GM23338 (cell line): ENCODE results near the gene STK38. TPM values are rescaled to one million over a fixed set of nuclear protein-coding genes. Genes with fewer than 3 reads are reported as not detected.

Experiments used
- ATAC-seq: fragments of 200-7000 bp; cut with Tn5 transposase; 3 replicates; pipeline ENCODE4 v1.9.1; 2020
- DNase-seq: peaks from one replicate; pipeline ENCODE4 v3.0.0-alpha.2; 2015; ENCODE audit warnings: low spot score
- H2AFZ ChIP-seq: fragments of 200-600 bp; sonication (generic); 2 replicates; pipeline ENCODE4 v1.8.0; 2016; ENCODE audit warnings: antibody characterized with exemption, mild to moderate bottlenecking, moderate library complexity
- H3F3A ChIP-seq: fragments of 200-600 bp; sonication (generic); replicated peaks from 2 replicates; pipeline ENCODE4 v1.8.0; 2017; ENCODE audit warnings: antibody characterized with exemption, mixed run types, low read depth
- H3K27ac ChIP-seq: fragments of 200-600 bp; sonication (generic); 2 replicates; pipeline ENCODE4 v1.6.1; 2016; ENCODE audit warnings: low read depth
- H3K27me3 ChIP-seq: fragments of 200-600 bp; sonication (generic); 2 replicates; pipeline ENCODE4 v1.8.0; 2016; ENCODE audit warnings: mild to moderate bottlenecking, mixed run types, moderate library complexity; ENCODE audit not compliant: insufficient read depth
- H3K36me3 ChIP-seq: fragments of 200-600 bp; sonication (generic); 2 replicates; pipeline ENCODE4 v1.8.0; 2016; ENCODE audit warnings: mild to moderate bottlenecking; ENCODE audit not compliant: insufficient read depth
- H3K4me1 ChIP-seq: fragments of 200-600 bp; sonication (generic); 2 replicates; pipeline ENCODE4 v1.8.0; 2016; ENCODE audit warnings: mild to moderate bottlenecking, moderate library complexity; ENCODE audit not compliant: insufficient read depth
- H3K4me2 ChIP-seq: fragments of 200-600 bp; sonication (generic); 2 replicates; pipeline ENCODE4 v1.7.1; 2017; ENCODE audit warnings: mixed run types
- H3K4me3 ChIP-seq: fragments of 200-600 bp; sonication (generic); 2 replicates; pipeline ENCODE4 v1.6.1; 2016; ENCODE audit warnings: mixed run types
- H3K79me2 ChIP-seq: fragments of 200-600 bp; sonication (generic); replicated peaks from 2 replicates; pipeline ENCODE4 v1.8.0; 2017; ENCODE audit warnings: mild to moderate bottlenecking; ENCODE audit not compliant: insufficient read depth
- H3K9me2 ChIP-seq: fragments of 200-600 bp; sonication (generic); 2 replicates; pipeline ENCODE4 v1.8.0; 2017; ENCODE audit not compliant: insufficient read depth
- H4K20me1 ChIP-seq: fragments of 200-600 bp; sonication (generic); replicated peaks from 2 replicates; pipeline ENCODE4 v1.8.0; 2017; ENCODE audit warnings: mild to moderate bottlenecking; ENCODE audit not compliant: insufficient read depth
- H3K27ac Mint-ChIP-seq: 2 replicates; pipeline ENCODE4 v1.8.0; 2020; ENCODE audit warnings: inconsistent platforms, mild to moderate bottlenecking, moderate library complexity, mixed read lengths
- H3K27me3 Mint-ChIP-seq: 3 replicates; pipeline ENCODE4 v1.8.0; 2022; ENCODE audit warnings: low read depth, mild to moderate bottlenecking, moderate library complexity, mixed read lengths, inconsistent platforms; ENCODE audit not compliant: insufficient read depth, poor library complexity
- H3K36me3 Mint-ChIP-seq: 3 replicates; pipeline ENCODE4 v1.8.0; 2021; ENCODE audit warnings: low read depth, mild to moderate bottlenecking, inconsistent platforms, moderate library complexity, mixed read lengths
- H3K4me1 Mint-ChIP-seq: 3 replicates; pipeline ENCODE4 v1.8.0; 2020; ENCODE audit warnings: mild to moderate bottlenecking, inconsistent platforms, mixed read lengths
- H3K4me3 Mint-ChIP-seq: 3 replicates; pipeline ENCODE4 v1.8.0; 2021; ENCODE audit warnings: moderate library complexity, mild to moderate bottlenecking, inconsistent platforms, mixed read lengths
- H3K9me3 Mint-ChIP-seq: 3 replicates; pipeline ENCODE4 v1.8.0; 2020; ENCODE audit warnings: moderate library complexity, mild to moderate bottlenecking, inconsistent platforms, mixed read lengths
- CREB1 ChIP-seq: fragments of 250-450 bp; sonication (Bioruptor Pico); IDR thresholded peaks from 2 replicates; pipeline ENCODE4 v1.5.0; 2020; ENCODE audit warnings: low read depth, mild to moderate bottlenecking, moderate library complexity
- ETS1 ChIP-seq: IDR thresholded peaks from 2 replicates; pipeline ENCODE4 v1.6.1; 2016; ENCODE audit warnings: antibody characterized with exemption
- EZH2 ChIP-seq: fragments of 200-600 bp; sonication (generic); IDR thresholded peaks from one replicate; pipeline ENCODE4 v1.8.0; 2017; ENCODE audit warnings: antibody characterized with exemption, mild to moderate bottlenecking, low read depth; ENCODE audit not compliant: unreplicated experiment
- EZH2phosphoT487 ChIP-seq: fragments of 200-600 bp; sonication (generic); IDR thresholded peaks from one replicate; pipeline ENCODE4 v1.8.1; 2018; ENCODE audit warnings: antibody characterized with exemption; ENCODE audit not compliant: unreplicated experiment
- JUNB ChIP-seq: IDR thresholded peaks from one replicate; pipeline ENCODE4 v1.6.1; 2016; ENCODE audit warnings: antibody characterized with exemption; ENCODE audit not compliant: unreplicated experiment
- NANOG ChIP-seq: IDR thresholded peaks from 2 replicates; pipeline ENCODE4 v1.6.1; 2016; ENCODE audit warnings: antibody characterized with exemption, borderline replicate concordance
- POLR2AphosphoS5 ChIP-seq: IDR thresholded peaks from 2 replicates; pipeline ENCODE4 v1.6.1; 2016; ENCODE audit warnings: antibody characterized with exemption, low read depth
- STAT1 ChIP-seq: IDR thresholded peaks from one replicate; pipeline ENCODE4 v1.6.1; 2016; ENCODE audit warnings: antibody characterized with exemption; ENCODE audit not compliant: unreplicated experiment
- ZNF114 ChIP-seq: fragments of 250-450 bp; sonication (Bioruptor Pico); IDR thresholded peaks from 2 replicates; pipeline ENCODE4 v1.5.0; 2020; ENCODE audit warnings: mild to moderate bottlenecking, moderate library complexity
- ZNF331 ChIP-seq: fragments of 250-450 bp; sonication (Bioruptor Pico); IDR thresholded peaks from 2 replicates; pipeline ENCODE4 v1.5.0; 2020; ENCODE audit warnings: low read depth, mild to moderate bottlenecking, moderate library complexity
- ZNF462 ChIP-seq: fragments of 250-450 bp; sonication (Bioruptor Pico); IDR thresholded peaks from 2 replicates; pipeline ENCODE4 v1.5.0; 2020; ENCODE audit warnings: mild to moderate bottlenecking, moderate library complexity
- polyA plus RNA-seq: library from polyadenylated mRNA; unstranded; fragments of >200 nt; fragmentation: Nextera tagmentation; extraction: Ambion mirVana; gene quantifications from 2 replicates; pipeline ENCODE4 v1.2.1, GENCODE V29; 2016
- total RNA-seq: library from RNA; depleted of rRNA; stranded (reverse); fragments of >200 nt; shearing (Covaris generic); gene quantifications from 2 replicates; pipeline ENCODE4 v1.2.3, GENCODE V29; 2014
- TF ChIP-seq, protein P1 (sequence below), 2 experiments: fragments of 200-600 bp in 1 of 2; sonication (generic) in 1 of 2; conservative IDR thresholded peaks; 2 replicates each; pipeline versions ENCODE4 v1.5.1 to v1.6.1; 2016 to 2017; ENCODE audit warnings: antibody characterized with exemption in 2 of 2, low read depth in 2 of 2, mild to moderate bottlenecking in 2 of 2, moderate library complexity in 1 of 2

Gene STK38
- total and polyA plus RNA-seq, 2 experiments from 2014 or later = 10.8 to 17.4 TPM

- TF ChIP-seq EZH2 = no peak
- TF ChIP-seq POLR2AphosphoS5 = no peak
- no peak for TF ChIP-seq CREB1 (CRISPR knock-in tag)
- TF ChIP-seq EZH2phosphoT487 = no peak
- TF ChIP-seq ZNF114 = no peak
- no peak for TF ChIP-seq ETS1
- no peak for TF ChIP-seq STAT1
- TF ChIP-seq JUNB = no peak
- H4K20me1 ChIP-seq = no peaks in the 10 kb centered on the region
- peaks cover 14% of the 10 kb centered on the region for H3K36me3 ChIP-seq
- no peak overlapping the region for H3K4me2 ChIP-seq
- H3K27me3 Mint-ChIP-seq = no peaks in the 10 kb centered on the region
- DNase-seq = no peak
- no peak overlapping the region for H3K4me3 Mint-ChIP-seq
- H3F3A ChIP-seq = no peaks in the 10 kb centered on the region
- H3K9me3 Mint-ChIP-seq = no peaks in the 10 kb centered on the region
- H3K4me1 ChIP-seq = no peaks in the 10 kb centered on the region
- no peak overlapping the region for H3K4me3 ChIP-seq
- no peaks in the 10 kb centered on the region for H3K9me2 ChIP-seq
- no peak overlapping the region for H2AFZ ChIP-seq
- ATAC-seq = no peak
- H3K4me1 Mint-ChIP-seq = no peaks in the 10 kb centered on the region; the same call in 1 of the 3 replicates
- H3K79me2 ChIP-seq = no peaks in the 10 kb centered on the region
- H3K27ac Mint-ChIP-seq = no peak overlapping the region
- H3K27ac ChIP-seq = no peak overlapping the region
- no peaks in the 10 kb centered on the region for H3K27me3 ChIP-seq
- H3K36me3 Mint-ChIP-seq = peaks cover 15% of the 10 kb centered on the region
Measured at GRCh38 chr6:36501686-36502085, 45.6 kb downstream of the STK38 start.

- Mint-ChIP-seq H3K27me3 (no peaks in the 10 kb centered on the region), H3K9me3 (no peaks in the 10 kb centered on the region), H3K4me3 (no peak overlapping the region), H3K27ac (no peak overlapping the region), H3K4me1 (no peaks in the 10 kb centered on the region; the same call in 1 of the 3 replicates), H3K36me3 (peaks cover 26% of the 10 kb centered on the region)
- Histone ChIP-seq H3K4me3 (no peak overlapping the region), H4K20me1 (no peaks in the 10 kb centered on the region), H3K36me3 (peaks cover 20% of the 10 kb centered on the region), H3K4me1 (no peaks in the 10 kb centered on the region), H3K79me2 (no peaks in the 10 kb centered on the region), H2AFZ (no peak overlapping the region), H3K9me2 (no peaks in the 10 kb centered on the region), H3K27ac (no peak overlapping the region), H3K4me2 (no peak overlapping the region), H3K27me3 (no peaks in the 10 kb centered on the region), H3F3A (no peaks in the 10 kb centered on the region)
- DNase-seq = no peak
- no peak for ATAC-seq
- TF ChIP-seq EZH2phosphoT487 (no peak), ZNF462 (CRISPR knock-in tag) (no peak), CREB1 (CRISPR knock-in tag) (no peak), ETS1 (no peak), EZH2 (no peak), JUNB (no peak), POLR2AphosphoS5 (no peak), ZNF114 (no peak), NANOG (no peak), ZNF331 (CRISPR knock-in tag) (no peak), STAT1 (no peak)
- TF ChIP-seq, protein P1, sequence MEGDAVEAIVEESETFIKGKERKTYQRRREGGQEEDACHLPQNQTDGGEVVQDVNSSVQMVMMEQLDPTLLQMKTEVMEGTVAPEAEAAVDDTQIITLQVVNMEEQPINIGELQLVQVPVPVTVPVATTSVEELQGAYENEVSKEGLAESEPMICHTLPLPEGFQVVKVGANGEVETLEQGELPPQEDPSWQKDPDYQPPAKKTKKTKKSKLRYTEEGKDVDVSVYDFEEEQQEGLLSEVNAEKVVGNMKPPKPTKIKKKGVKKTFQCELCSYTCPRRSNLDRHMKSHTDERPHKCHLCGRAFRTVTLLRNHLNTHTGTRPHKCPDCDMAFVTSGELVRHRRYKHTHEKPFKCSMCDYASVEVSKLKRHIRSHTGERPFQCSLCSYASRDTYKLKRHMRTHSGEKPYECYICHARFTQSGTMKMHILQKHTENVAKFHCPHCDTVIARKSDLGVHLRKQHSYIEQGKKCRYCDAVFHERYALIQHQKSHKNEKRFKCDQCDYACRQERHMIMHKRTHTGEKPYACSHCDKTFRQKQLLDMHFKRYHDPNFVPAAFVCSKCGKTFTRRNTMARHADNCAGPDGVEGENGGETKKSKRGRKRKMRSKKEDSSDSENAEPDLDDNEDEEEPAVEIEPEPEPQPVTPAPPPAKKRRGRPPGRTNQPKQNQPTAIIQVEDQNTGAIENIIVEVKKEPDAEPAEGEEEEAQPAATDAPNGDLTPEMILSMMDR (conservative IDR thresholded peaks at IDR 0.05; ENCODE audit: low read depth in 2 of 2) = no peak
Measured at GRCh38 chr6:36499918-36500317, 47.4 kb downstream of the STK38 start.
